IgD-negative memory B cell (primary cell): ENCODE data around the gene KCNMA1. TPM values are rescaled to one million over a fixed set of nuclear protein-coding genes. Genes with fewer than 3 reads are reported as not detected.

Experiments used
- H3K27ac Mint-ChIP-seq, 3 donors: one replicate each; pipeline ENCODE4 v1.8.0; 2020 to 2022; ENCODE audit warnings: mild to moderate bottlenecking in 3 of 3, mixed read lengths in 3 of 3, moderate library complexity in 1 of 3
- H3K27me3 Mint-ChIP-seq: one replicate; pipeline ENCODE4 v1.8.0; 2021; ENCODE audit warnings: mixed read lengths
- H3K36me3 Mint-ChIP-seq: one replicate; pipeline ENCODE4 v1.8.0; 2020; ENCODE audit warnings: mild to moderate bottlenecking, mixed read lengths
- H3K4me1 Mint-ChIP-seq, 3 donors: one replicate each; pipeline ENCODE4 v1.8.0; 2020 to 2022; ENCODE audit warnings: mixed read lengths in 3 of 3, mild to moderate bottlenecking in 1 of 3
- H3K4me3 Mint-ChIP-seq, 4 donors: one replicate each; pipeline ENCODE4 v1.8.0; 2020 to 2022; ENCODE audit warnings: mild to moderate bottlenecking in 4 of 4, mixed read lengths in 4 of 4, moderate library complexity in 3 of 4
- H3K9me3 Mint-ChIP-seq, 3 donors: one replicate each; pipeline ENCODE4 v1.8.0; 2020 to 2021; ENCODE audit warnings: mixed read lengths in 3 of 3, mild to moderate bottlenecking in 1 of 3
- polyA plus RNA-seq: library from polyadenylated mRNA; unstranded; fragments of 300-500 nt; fragmentation: Illumina TruSeq; gene quantifications from one replicate; pipeline ENCODE4 v1.2.3, GENCODE V29; 2021

KCNMA1 gene
- polyA plus RNA-seq, 1 donor from 2014 or later, result 5.5 TPM

- H3K4me3 Mint-ChIP-seq, result no peak overlapping the region
- no peaks in the 10 kb centered on the region for H3K9me3 Mint-ChIP-seq
- H3K4me1 Mint-ChIP-seq, result no peaks in the 10 kb centered on the region
- no peak overlapping the region for H3K27ac Mint-ChIP-seq
- H3K27me3 Mint-ChIP-seq, result peaks cover 1% of the 10 kb centered on the region
- H3K36me3 Mint-ChIP-seq, result no peaks in the 10 kb centered on the region
Observed at GRCh38 chr10:77248104-77248790, 389.4 kb downstream of the KCNMA1 start.

DNA sequence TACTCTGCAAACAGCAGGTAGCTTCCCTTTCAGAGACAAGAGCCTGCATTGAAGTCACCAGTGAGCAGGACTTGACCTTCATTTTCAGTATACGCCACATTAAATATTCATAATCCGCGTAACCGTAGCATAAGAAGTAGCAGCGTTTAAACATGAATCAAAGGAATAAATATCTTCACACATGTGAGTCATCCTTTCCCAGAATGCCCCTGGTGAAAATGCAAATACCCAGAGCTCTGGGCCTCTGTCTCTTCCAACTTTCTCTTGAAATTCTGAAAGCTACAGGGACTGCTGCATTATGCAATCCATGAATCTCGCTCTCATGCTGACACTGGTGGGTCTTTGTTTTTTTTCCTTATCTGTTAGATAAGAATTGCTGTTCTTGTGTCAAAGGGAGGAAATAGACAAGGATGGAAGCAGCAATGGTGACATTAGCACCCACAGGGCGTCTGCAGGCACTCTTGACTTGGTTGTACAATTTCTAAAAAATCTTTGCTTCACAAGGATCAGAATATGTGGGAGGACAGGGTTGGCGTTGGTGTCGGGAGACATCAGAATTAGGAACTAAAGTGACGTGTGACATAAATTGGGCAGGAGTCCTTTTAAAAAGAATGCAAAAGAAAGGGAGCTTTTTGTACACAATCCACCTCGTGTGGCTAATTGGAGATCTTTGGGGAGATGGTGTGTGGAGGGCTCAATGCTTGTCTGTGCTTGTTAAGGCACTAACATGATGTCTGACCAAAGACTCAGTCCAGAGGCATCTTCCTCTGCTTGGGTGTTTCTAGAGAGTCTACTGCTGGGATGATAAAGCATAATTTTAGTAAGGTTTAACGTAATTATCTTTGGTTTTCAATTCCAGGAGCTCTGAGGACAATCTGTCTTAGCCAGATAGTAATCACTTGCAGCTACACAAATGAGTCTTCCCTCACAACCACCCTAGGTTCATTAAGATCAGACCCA lies 390.3 kb downstream of the KCNMA1 start:
- peaks cover 1% of the 10 kb centered on the region for H3K27me3 Mint-ChIP-seq
- H3K4me1 Mint-ChIP-seq, result peaks cover 0 to 3% (median 0%) of the 10 kb centered on the region in 3 donors
- H3K36me3 Mint-ChIP-seq, result no peaks in the 10 kb centered on the region
- no peaks in the 10 kb centered on the region for H3K9me3 Mint-ChIP-seq
- H3K27ac Mint-ChIP-seq, result no peak overlapping the region
- H3K4me3 Mint-ChIP-seq, result no peak overlapping the region

- no peaks in the 10 kb centered on the region for H3K36me3 Mint-ChIP-seq
- no peaks in the 10 kb centered on the region for H3K9me3 Mint-ChIP-seq
- H3K27ac Mint-ChIP-seq, result no peak overlapping the region
- no peak overlapping the region for H3K4me3 Mint-ChIP-seq
- peaks cover 0 to 3% (median 0%) of the 10 kb centered on the region in 3 donors for H3K4me1 Mint-ChIP-seq
- H3K27me3 Mint-ChIP-seq, result peaks cover 1% of the 10 kb centered on the region
Observed at GRCh38 chr10:77245953-77246352, 391.7 kb downstream of the KCNMA1 start.

DNA sequence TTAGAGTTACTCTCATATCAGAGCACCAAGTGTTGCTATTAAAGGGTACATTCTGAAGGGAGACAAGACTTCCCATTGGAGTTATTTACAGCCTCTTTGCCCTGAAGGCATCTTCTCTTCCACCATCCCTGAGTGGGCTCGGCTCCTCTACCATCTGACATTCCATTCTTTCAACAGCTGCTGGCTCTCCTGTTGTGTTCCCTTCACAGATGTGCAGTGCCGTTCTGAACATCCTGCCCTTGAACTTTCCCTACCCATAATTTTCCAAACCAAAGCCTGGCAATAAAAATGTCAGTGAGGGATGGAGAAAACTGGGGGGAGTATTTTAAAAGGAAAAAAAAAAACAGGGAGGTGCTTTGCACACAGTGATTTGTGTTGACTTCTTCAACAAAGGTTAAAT lies 392.9 kb downstream of the KCNMA1 start:
- Mint-ChIP-seq H3K27ac (no peak overlapping the region), H3K36me3 (no peaks in the 10 kb centered on the region), H3K4me1 (peaks cover 0 to 3% (median 0%) of the 10 kb centered on the region in 3 donors), H3K4me3 (no peak overlapping the region), H3K9me3 (no peaks in the 10 kb centered on the region), H3K27me3 (peaks cover 1% of the 10 kb centered on the region)

DNA sequence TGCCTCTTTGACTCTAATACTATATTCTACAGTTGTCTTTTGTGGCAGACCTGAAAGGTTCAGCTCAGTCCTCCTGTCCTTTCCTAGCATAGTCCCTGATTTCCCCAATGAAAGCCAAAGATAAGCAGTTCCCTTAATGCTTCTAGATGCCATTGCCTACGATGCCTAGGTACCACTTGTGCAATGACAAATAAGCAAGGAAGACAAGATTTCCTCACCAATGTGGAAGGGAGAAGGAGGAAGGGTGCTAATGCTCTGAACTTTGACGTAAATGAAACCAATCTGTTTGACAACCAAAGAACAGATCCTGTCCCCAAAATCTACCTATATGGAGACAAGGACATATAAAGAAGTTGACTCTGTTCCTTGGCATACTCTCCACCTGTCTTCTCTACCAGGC lies 393.3 kb downstream of the KCNMA1 start:
- Mint-ChIP-seq H3K9me3 (no peaks in the 10 kb centered on the region), H3K36me3 (no peaks in the 10 kb centered on the region), H3K27me3 (peaks cover 1% of the 10 kb centered on the region), H3K4me3 (no peak overlapping the region), H3K27ac (no peak overlapping the region), H3K4me1 (peaks cover 0 to 3% (median 0%) of the 10 kb centered on the region in 3 donors)

DNA sequence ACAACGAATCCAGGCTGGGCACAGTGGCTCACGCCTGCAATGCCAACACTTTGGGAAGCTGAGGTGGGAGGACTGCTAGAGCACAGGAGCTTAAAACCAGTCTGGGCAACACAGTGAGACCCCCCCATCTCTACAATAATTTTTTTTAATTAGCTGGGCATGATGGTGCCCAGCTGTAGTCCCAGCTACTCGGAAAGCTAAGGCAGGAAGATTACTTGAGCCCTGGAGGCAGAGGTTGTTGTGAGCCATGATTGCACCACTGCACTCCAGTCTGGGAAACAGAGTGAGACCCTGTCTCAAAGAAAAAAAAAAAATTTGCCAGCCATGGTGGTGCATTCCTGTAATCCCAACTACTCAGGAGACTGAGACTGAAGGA lies 396.3 kb downstream of the KCNMA1 start:
- Mint-ChIP-seq H3K27ac (no peak overlapping the region), H3K4me3 (no peak overlapping the region), H3K4me1 (peaks cover 0 to 3% (median 0%) of the 10 kb centered on the region in 3 donors), H3K36me3 (no peaks in the 10 kb centered on the region), H3K9me3 (no peaks in the 10 kb centered on the region), H3K27me3 (no peaks in the 10 kb centered on the region)

- no peaks in the 10 kb centered on the region for H3K36me3 Mint-ChIP-seq
- H3K4me1 Mint-ChIP-seq, result peaks cover 0 to 3% (median 0%) of the 10 kb centered on the region in 3 donors
- H3K4me3 Mint-ChIP-seq, result no peak overlapping the region
- H3K27me3 Mint-ChIP-seq, result no peaks in the 10 kb centered on the region
- no peak overlapping the region for H3K27ac Mint-ChIP-seq
- no peaks in the 10 kb centered on the region for H3K9me3 Mint-ChIP-seq
Observed at GRCh38 chr10:77240706-77241349, 396.8 kb downstream of the KCNMA1 start.

- H3K9me3 Mint-ChIP-seq, result no peaks in the 10 kb centered on the region
Observed at GRCh38 chr10:77240041-77240652, 397.5 kb downstream of the KCNMA1 start.

DNA sequence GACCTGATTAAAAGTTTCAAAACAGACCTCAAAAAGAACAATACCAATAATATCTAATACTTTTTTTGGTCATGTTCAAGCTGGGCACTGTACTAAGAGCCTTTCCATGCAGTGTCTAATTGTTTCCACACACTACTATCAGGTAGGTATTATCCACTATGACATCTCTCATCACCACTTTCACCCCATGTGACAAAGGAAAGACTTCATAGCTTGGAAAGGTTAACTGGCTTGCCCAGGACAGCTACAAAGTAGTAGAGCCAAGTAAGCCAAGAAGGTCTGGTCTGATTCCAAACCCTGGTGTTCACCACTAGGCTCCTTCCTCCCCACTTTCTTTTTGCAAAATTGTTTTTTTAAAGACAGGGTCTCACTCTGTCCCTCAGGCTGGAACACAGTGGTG lies 400.5 kb downstream of the KCNMA1 start:
- H3K4me3 Mint-ChIP-seq, result no peak overlapping the region
- peaks cover 1% of the 10 kb centered on the region for H3K36me3 Mint-ChIP-seq
- no peaks in the 10 kb centered on the region for H3K4me1 Mint-ChIP-seq
- H3K27me3 Mint-ChIP-seq, result no peaks in the 10 kb centered on the region
- no peaks in the 10 kb centered on the region for H3K9me3 Mint-ChIP-seq
- H3K27ac Mint-ChIP-seq, result no peak overlapping the region

More at GRCh38 chr10:77240041-77240652, 397.5 kb downstream of the KCNMA1 start:
- Mint-ChIP-seq H3K4me1 (peaks cover 0 to 3% (median 0%) of the 10 kb centered on the region in 3 donors), H3K27me3 (no peaks in the 10 kb centered on the region), H3K27ac (no peak overlapping the region), H3K36me3 (no peaks in the 10 kb centered on the region), H3K4me3 (no peak overlapping the region)

GRCh38 chr10:77236700-77237099 lies 400.9 kb downstream of the KCNMA1 start:
- no peaks in the 10 kb centered on the region for H3K27me3 Mint-ChIP-seq
- no peaks in the 10 kb centered on the region for H3K9me3 Mint-ChIP-seq
- no peak overlapping the region for H3K4me3 Mint-ChIP-seq
- no peaks in the 10 kb centered on the region for H3K4me1 Mint-ChIP-seq
- H3K36me3 Mint-ChIP-seq, result peaks cover 1% of the 10 kb centered on the region
- H3K27ac Mint-ChIP-seq, result no peak overlapping the region

DNA sequence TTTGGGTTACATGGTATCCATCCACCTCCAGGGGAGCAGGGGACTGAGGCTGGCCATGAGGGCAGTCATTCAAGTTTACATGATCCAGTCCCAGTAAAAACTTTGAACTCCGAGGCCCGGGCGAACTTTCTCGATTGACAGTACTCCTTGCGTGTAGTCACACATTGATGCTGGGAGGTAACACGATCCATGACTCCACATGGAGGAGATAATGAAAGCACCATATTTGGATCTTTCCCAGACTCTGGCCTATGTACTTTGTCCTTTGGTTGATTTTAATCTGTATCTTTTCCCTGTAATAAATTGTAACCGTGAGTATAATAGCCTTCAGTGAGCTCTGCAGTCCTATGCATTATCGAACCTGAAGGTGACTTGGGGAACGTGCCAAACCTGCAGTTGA lies 401.6 kb downstream of the KCNMA1 start:
- Mint-ChIP-seq H3K27ac (no peak overlapping the region), H3K9me3 (no peaks in the 10 kb centered on the region), H3K4me3 (no peak overlapping the region), H3K4me1 (no peaks in the 10 kb centered on the region), H3K36me3 (peaks cover 1% of the 10 kb centered on the region), H3K27me3 (no peaks in the 10 kb centered on the region)

DNA sequence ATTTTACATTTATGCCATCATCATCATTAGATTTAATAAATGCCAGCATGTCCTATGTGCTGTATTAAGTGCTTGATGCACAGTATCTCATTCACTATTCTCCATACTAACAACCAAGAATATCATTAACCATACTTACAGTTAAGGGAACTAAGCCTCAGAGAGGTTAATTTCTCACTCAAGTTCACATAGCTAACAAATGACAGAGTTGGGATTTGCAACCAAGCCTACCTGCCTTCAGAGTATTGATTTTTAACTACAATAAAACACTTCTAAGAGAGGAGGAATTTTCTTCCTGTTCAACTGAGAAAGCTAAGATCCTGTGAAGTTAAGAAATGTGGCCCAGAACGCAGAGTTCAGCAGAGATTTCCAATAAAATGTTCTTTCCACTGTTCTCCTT lies 403.0 kb downstream of the KCNMA1 start:
- no peaks in the 10 kb centered on the region for H3K27me3 Mint-ChIP-seq
- H3K27ac Mint-ChIP-seq, result no peak overlapping the region
- no peak overlapping the region for H3K4me3 Mint-ChIP-seq
- H3K36me3 Mint-ChIP-seq, result peaks cover 1% of the 10 kb centered on the region
- no peaks in the 10 kb centered on the region for H3K4me1 Mint-ChIP-seq
- H3K9me3 Mint-ChIP-seq, result no peaks in the 10 kb centered on the region

GRCh38 chr10:77233466-77233865 lies 404.1 kb downstream of the KCNMA1 start:
- Mint-ChIP-seq H3K4me3 (no peak overlapping the region), H3K27ac (no peak overlapping the region), H3K4me1 (no peaks in the 10 kb centered on the region), H3K9me3 (no peaks in the 10 kb centered on the region), H3K27me3 (no peaks in the 10 kb centered on the region), H3K36me3 (peaks cover 1% of the 10 kb centered on the region)

DNA sequence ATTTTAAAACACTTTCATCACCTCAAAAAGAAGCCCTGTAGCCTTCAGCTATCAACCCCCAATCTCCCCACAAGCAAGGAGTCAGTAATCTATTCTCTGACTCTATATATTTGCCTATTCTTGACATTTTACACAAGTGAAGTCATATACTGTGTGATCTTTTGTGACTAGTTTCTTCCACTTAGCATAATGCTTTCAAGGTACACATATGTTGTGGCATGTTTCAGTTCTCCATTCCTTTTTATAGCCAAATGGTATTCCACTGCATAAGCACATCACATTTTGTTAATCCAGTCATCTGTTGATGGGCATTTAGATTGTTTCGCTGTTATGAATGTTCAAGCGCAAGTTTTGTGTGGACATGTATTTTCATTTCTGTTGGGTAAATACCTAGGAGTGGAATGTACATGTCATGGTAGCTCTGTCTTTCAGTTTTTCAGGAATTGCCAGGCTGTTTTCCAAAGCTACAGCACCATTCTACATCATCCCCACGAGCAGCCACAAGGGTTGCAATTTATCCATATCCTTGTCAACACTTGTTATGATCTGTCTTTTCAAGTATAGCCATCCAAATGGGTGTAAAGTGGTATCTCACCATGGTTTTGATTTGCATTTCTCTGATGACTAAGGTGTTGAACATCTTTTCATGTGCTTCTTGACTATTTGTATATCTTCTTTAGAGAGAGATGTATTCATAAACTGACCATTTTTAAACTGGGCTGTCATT lies 405.6 kb downstream of the KCNMA1 start:
- Mint-ChIP-seq H3K9me3 (no peaks in the 10 kb centered on the region), H3K36me3 (peaks cover 1% of the 10 kb centered on the region), H3K27me3 (no peaks in the 10 kb centered on the region), H3K4me3 (no peak overlapping the region), H3K4me1 (no peaks in the 10 kb centered on the region), H3K27ac (peak overlapping the region in 1 of 3 donors; percentile 70)
